Ascending aorta (tissue), 2 donors: ENCODE data around the gene TAPBPL. TPM values are rescaled to one million over a fixed set of nuclear protein-coding genes. Genes with fewer than 3 reads are reported as not detected.

Experiments used
- DNase-seq, 2 donors: peaks; one replicate each; pipeline ENCODE4 v3.0.0-alpha.2; 2019; ENCODE audit warnings: low spot score in 2 of 2
- H3K27ac ChIP-seq, 2 donors: fragments of 200-600 bp; sonication (generic); one replicate each; pipeline ENCODE4 v1.5.1; 2016 to 2017; ENCODE audit warnings: mild to moderate bottlenecking in 1 of 2
- H3K27me3 ChIP-seq: fragments of 200-600 bp; sonication (generic); one replicate; pipeline ENCODE4 v1.5.1; 2017
- H3K36me3 ChIP-seq, 2 donors: fragments of 200-600 bp; sonication (generic); one replicate each; pipeline ENCODE4 v1.5.1; 2016
- H3K4me1 ChIP-seq, 2 donors: fragments of 200-600 bp; sonication (generic); one replicate each; pipeline ENCODE4 v1.5.1; 2016 to 2017; ENCODE audit warnings: mild to moderate bottlenecking in 1 of 2
- H3K4me3 ChIP-seq, 2 donors: fragments of 200-600 bp; sonication (generic); one replicate each; pipeline ENCODE4 v1.5.1; 2016 to 2017; ENCODE audit warnings: mild to moderate bottlenecking in 1 of 2
- H3K9me3 ChIP-seq, 2 donors: fragments of 200-600 bp; sonication (generic); one replicate each; pipeline ENCODE4 v1.5.1; 2016
- intact Hi-C: fragments of 100-400 bp; cut with DNase I; formaldehyde crosslinking; loops from one replicate; pipeline ENCODE4 v1.15.1; 2023
- total RNA-seq: library from RNA; depleted of rRNA; stranded (reverse); fragments of >200 nt; gene quantifications from one replicate; pipeline ENCODE4 v1.1.0, GENCODE V29; 2016
- TF ChIP-seq, protein P1 (sequence below), 3 experiments: fragments of 200-600 bp in 2 of 3; fragments of 450-650 bp in 1 of 3; sonication (generic) in 2 of 3; IDR thresholded peaks; one replicate each; pipeline ENCODE4 v1.5.1; 2016 to 2019; ENCODE audit warnings: antibody characterized with exemption in 3 of 3, mild to moderate bottlenecking in 1 of 3, moderate library complexity in 1 of 3

TAPBPL gene
- total RNA-seq, 1 donor from 2014 or later = 16.8 TPM

- intact Hi-C loops = loop anchor here (1.0 kb wide), 1 partner anchor 18 kb away; no protein-coding TSS in a partner anchor
Observed at GRCh38 chr12:6432991-6433390, 18.9 kb upstream of the TAPBPL start.

GRCh38 chr12:6434205-6435140, 17.4 kb upstream of the TAPBPL start:
- peaks cover 0 to 2% of the 10 kb centered on the region in 2 donors for H3K36me3 ChIP-seq
- intact Hi-C loops = no loop called here
- H3K4me1 ChIP-seq = peaks cover 0 to 15% of the 10 kb centered on the region in 2 donors
- no peaks in the 10 kb centered on the region for H3K27me3 ChIP-seq
- TF ChIP-seq, protein P1, sequence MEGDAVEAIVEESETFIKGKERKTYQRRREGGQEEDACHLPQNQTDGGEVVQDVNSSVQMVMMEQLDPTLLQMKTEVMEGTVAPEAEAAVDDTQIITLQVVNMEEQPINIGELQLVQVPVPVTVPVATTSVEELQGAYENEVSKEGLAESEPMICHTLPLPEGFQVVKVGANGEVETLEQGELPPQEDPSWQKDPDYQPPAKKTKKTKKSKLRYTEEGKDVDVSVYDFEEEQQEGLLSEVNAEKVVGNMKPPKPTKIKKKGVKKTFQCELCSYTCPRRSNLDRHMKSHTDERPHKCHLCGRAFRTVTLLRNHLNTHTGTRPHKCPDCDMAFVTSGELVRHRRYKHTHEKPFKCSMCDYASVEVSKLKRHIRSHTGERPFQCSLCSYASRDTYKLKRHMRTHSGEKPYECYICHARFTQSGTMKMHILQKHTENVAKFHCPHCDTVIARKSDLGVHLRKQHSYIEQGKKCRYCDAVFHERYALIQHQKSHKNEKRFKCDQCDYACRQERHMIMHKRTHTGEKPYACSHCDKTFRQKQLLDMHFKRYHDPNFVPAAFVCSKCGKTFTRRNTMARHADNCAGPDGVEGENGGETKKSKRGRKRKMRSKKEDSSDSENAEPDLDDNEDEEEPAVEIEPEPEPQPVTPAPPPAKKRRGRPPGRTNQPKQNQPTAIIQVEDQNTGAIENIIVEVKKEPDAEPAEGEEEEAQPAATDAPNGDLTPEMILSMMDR (IDR thresholded peaks at IDR 0.05) = no peak
- peak in 1 of 2 donors; percentile 61 for DNase-seq
- no peak overlapping the region for H3K4me3 ChIP-seq
- H3K9me3 ChIP-seq = no peaks in the 10 kb centered on the region
- no peak overlapping the region for H3K27ac ChIP-seq

More at GRCh38 chr12:6432991-6433390, 18.9 kb upstream of the TAPBPL start:
- no peaks in the 10 kb centered on the region for H3K9me3 ChIP-seq
- no peak overlapping the region for H3K4me3 ChIP-seq
- DNase-seq = peak in 1 of 2 donors; percentile 22
- TF ChIP-seq, protein P1 (IDR thresholded peaks at IDR 0.05) = no peak
- no peaks in the 10 kb centered on the region for H3K36me3 ChIP-seq
- H3K27ac ChIP-seq = no peak overlapping the region
- no peaks in the 10 kb centered on the region for H3K27me3 ChIP-seq
- H3K4me1 ChIP-seq = peaks cover 0 to 15% of the 10 kb centered on the region in 2 donors

DNA sequence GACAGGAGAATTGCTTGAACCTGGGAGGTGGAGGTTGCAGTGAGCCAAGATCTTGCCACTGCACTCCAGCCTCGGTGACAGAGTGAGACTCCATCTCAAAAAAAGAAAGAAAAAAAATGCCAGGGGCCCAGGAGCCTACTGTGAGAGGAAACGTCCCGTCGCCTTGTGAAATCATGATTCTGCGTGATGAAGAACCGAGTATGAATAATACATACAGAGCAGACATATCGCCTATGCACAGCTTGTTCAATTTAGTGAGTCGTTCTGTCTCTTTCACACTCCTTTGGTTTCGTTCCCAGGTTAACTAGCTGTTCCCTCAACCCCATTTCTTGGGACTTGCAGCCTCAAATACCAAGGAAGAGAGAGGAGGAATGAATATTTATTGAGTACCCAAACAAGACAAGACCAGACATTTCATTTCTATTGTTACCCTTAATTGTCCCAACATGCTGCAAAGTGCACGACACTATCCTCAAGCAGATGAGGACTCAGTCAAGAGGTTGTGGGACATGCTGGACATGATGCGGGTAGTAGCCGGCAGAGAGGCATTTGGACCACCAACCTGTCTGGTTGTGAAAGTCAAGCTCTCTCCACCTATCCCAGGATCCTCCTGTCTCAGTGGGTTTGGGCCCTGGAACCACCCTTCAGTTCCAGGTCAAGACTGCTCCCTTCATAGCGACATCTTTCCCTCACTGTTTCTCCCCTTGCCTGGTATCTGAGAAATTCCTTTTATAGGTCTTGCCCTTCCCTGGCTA, 15.7 kb upstream of the TAPBPL start:
- intact Hi-C loops = no loop called here
- Histone ChIP-seq H3K9me3 (no peaks in the 10 kb centered on the region), H3K36me3 (peaks cover 0 to 4% of the 10 kb centered on the region in 2 donors), H3K4me3 (no peak overlapping the region), H3K27me3 (no peaks in the 10 kb centered on the region), H3K4me1 (peaks cover 0 to 4% of the 10 kb centered on the region in 2 donors), H3K27ac (no peak overlapping the region)
- TF ChIP-seq, protein P1 (IDR thresholded peaks at IDR 0.05) = no peak
- DNase-seq = peak in 1 of 2 donors; percentile 22

- H3K27me3 ChIP-seq = no peaks in the 10 kb centered on the region
- H3K4me1 ChIP-seq = no peaks in the 10 kb centered on the region
- TF ChIP-seq, protein P1 (IDR thresholded peaks at IDR 0.05) = no peak
- H3K9me3 ChIP-seq = no peaks in the 10 kb centered on the region
- intact Hi-C loops = no loop called here
- H3K36me3 ChIP-seq = peaks cover 8% of the 10 kb centered on the region in 2 donors
- H3K27ac ChIP-seq = no peak overlapping the region
- no peak overlapping the region for H3K4me3 ChIP-seq
- peak in 1 of 2 donors; percentile 38 for DNase-seq
Observed at GRCh38 chr12:6437586-6437985, 14.3 kb upstream of the TAPBPL start.

- H3K27ac ChIP-seq = no peak overlapping the region
- no peaks in the 10 kb centered on the region for H3K27me3 ChIP-seq
- no peak overlapping the region for H3K4me3 ChIP-seq
- H3K36me3 ChIP-seq = peaks cover 8 to 11% of the 10 kb centered on the region in 2 donors
- TF ChIP-seq, protein P1 (IDR thresholded peaks at IDR 0.05) = no peak
- H3K9me3 ChIP-seq = no peaks in the 10 kb centered on the region
- intact Hi-C loops = no loop called here
- no peaks in the 10 kb centered on the region for H3K4me1 ChIP-seq
- peak in 1 of 2 donors; percentile 38 for DNase-seq
Observed at GRCh38 chr12:6438345-6438744, 13.5 kb upstream of the TAPBPL start.
